K562 (cell line): ENCODE measurements around the gene RGS7BP. TPM values are rescaled to one million over a fixed set of nuclear protein-coding genes. Genes with fewer than 3 reads are reported as not detected.

Experiments used
- ATAC-seq: fragments of 200-7000 bp; cut with Tn5 transposase; 3 replicates; pipeline ENCODE4 v1.9.1; 2020; ENCODE audit warnings: moderate library complexity
- BruUV-seq: library from RNA; stranded (reverse); fragments of 400-500 nt; replicated peaks from 2 replicates; lab custom pipeline; 2021; lab: Mats Ljungman, UMichigan
- CTCF ChIA-PET: fragments of 300-600 bp; formaldehyde crosslinking; extraction: SDS; loops from one replicate; lab custom pipeline; 2021; ENCODE audit warnings: low intra/inter-chr PET ratio; lab: Yijun Ruan, JAX
- POLR2A ChIA-PET: fragments of 300-600, 350-650 bp; sonication (Branson Sonifier 250); formaldehyde crosslinking; extraction: SDS; loops from one replicate; lab custom pipeline; 2021; ENCODE audit warnings: antibody characterized with exemption, inconsistent platforms; lab: Yijun Ruan, JAX
- DNase-seq, 4 experiments: peaks; one replicate each; pipeline versions ENCODE4 v3.0.0 to v3.0.0-alpha.2; 2011 to 2018; ENCODE audit warnings: low spot score in 3 of 4, mixed read lengths in 3 of 4; ENCODE audit errors: extremely low read depth in 1 of 4
- FAIRE-seq: peaks from 2 replicates; lab custom pipeline; 2011; peaks lifted over from hg19 to GRCh38; lab: Jason Lieb, UNC
- H2AFZ ChIP-seq: 2 replicates; pipeline ENCODE4 v1.6.0; 2011; ENCODE audit warnings: low read depth, low read length, control low read depth, inconsistent platforms
- H3K27ac ChIP-seq: fragments of 200-600 bp; 3 replicates; pipeline ENCODE4 v1.8.0; 2011; ENCODE audit warnings: low read depth, mild to moderate bottlenecking, control low read depth, inconsistent platforms, low read length, moderate library complexity, mixed read lengths; ENCODE audit errors: extremely low read depth
- H3K27me3 ChIP-seq, 2 experiments: fragments of 300-600 bp in 1 of 2; 2 replicates in 1 of 2; 3 replicates in 1 of 2; pipeline versions ENCODE4 v1.6.0 to v1.8.0; 2011; ENCODE audit warnings: inconsistent platforms in 2 of 2, low read length in 2 of 2, mild to moderate bottlenecking in 1 of 2, mixed read lengths in 1 of 2, moderate library complexity in 1 of 2; ENCODE audit not compliant: control insufficient read depth in 2 of 2, insufficient read depth in 2 of 2
- H3K36me3 ChIP-seq: fragments of 300-600 bp; 3 replicates; pipeline ENCODE4 v1.8.0; 2011; ENCODE audit warnings: mild to moderate bottlenecking, low read length, inconsistent platforms; ENCODE audit not compliant: control insufficient read depth, insufficient read depth
- H3K4me1 ChIP-seq, 2 experiments: fragments of 200-600 bp in 1 of 2; replicated peaks in 1 of 2; 2 replicates in 1 of 2; 3 replicates in 1 of 2; pipeline versions ENCODE4 v1.5.1 to v1.8.0; 2011; ENCODE audit warnings: inconsistent platforms in 2 of 2, low read length in 2 of 2, mild to moderate bottlenecking in 1 of 2, mixed read lengths in 1 of 2, moderate library complexity in 1 of 2; ENCODE audit not compliant: control insufficient read depth in 2 of 2, insufficient read depth in 2 of 2
- H3K4me2 ChIP-seq: 2 replicates; pipeline ENCODE4 v1.6.1; 2011; ENCODE audit warnings: low read length, control low read depth, inconsistent platforms, mixed read lengths; ENCODE audit not compliant: insufficient read depth
- H3K4me3 ChIP-seq: fragments of 200-600 bp; sonication (generic), shearing (Covaris generic); 2 replicates; pipeline ENCODE4 v1.5.1; 2016; ENCODE audit warnings: control low read depth, inconsistent platforms
- H3K79me2 ChIP-seq: fragments of 200-600 bp; 3 replicates; pipeline ENCODE4 v1.8.0; 2011; ENCODE audit warnings: low read length, inconsistent platforms; ENCODE audit not compliant: control insufficient read depth, insufficient read depth
- H3K9ac ChIP-seq, 2 experiments: 2 replicates each; pipeline versions ENCODE4 v1.6.0 to v1.6.1; 2011; ENCODE audit warnings: low read depth in 2 of 2, low read length in 2 of 2, control low read depth in 1 of 2, inconsistent platforms in 1 of 2, mild to moderate bottlenecking in 1 of 2, mixed read lengths in 1 of 2; ENCODE audit not compliant: insufficient read depth in 1 of 2
- H3K9me1 ChIP-seq: one replicate; pipeline ENCODE4 v1.6.0; 2011; ENCODE audit warnings: inconsistent platforms, mild to moderate bottlenecking, low read length, moderate library complexity; ENCODE audit not compliant: control insufficient read depth, insufficient read depth
- H3K9me3 ChIP-seq: replicated peaks from 2 replicates; pipeline ENCODE4 v1.5.1; 2011; ENCODE audit warnings: low read depth, low read length, inconsistent platforms; ENCODE audit not compliant: control insufficient read depth, insufficient read depth
- H4K20me1 ChIP-seq: replicated peaks from 2 replicates; pipeline ENCODE4 v1.6.1; 2011; ENCODE audit warnings: low read length, inconsistent platforms, mixed read lengths; ENCODE audit not compliant: control insufficient read depth, insufficient read depth
- EP300 ChIP-seq: IDR thresholded peaks from 2 replicates; pipeline ENCODE4 v1.6.1; 2012; ENCODE audit warnings: low read length, improper control_type of control experiment
- RAD21 ChIP-seq, 2 experiments: fragments of 250-450 bp in 1 of 2; fragments of 450-650 bp in 1 of 2; sonication (Bioruptor Pico) in 1 of 2; formaldehyde crosslinking in 1 of 2; IDR thresholded peaks in 1 of 2; conservative IDR thresholded peaks in 1 of 2; 2 replicates each; pipeline versions ENCODE4 v1.4.0 to v1.8.0; 2020 to 2022; ENCODE audit warnings: mild to moderate bottlenecking in 2 of 2, moderate library complexity in 1 of 2
- SMC3 ChIP-seq: conservative IDR thresholded peaks from 2 replicates; pipeline ENCODE4 v1.6.1; 2011; ENCODE audit warnings: low read depth, low read length, improper control_type of control experiment; ENCODE audit not compliant: insufficient read depth
- ZNF311 ChIP-seq: fragments of 250-450 bp; sonication (Bioruptor Pico); IDR thresholded peaks from 2 replicates; pipeline ENCODE4 v1.4.0; 2020; ENCODE audit warnings: mild to moderate bottlenecking, moderate library complexity
- WGBS: fragments of 100-300 bp; shearing (Covaris generic); methylation state at CpG from one replicate; pipeline ENCODE4 v1.1.6; 2016; ENCODE audit warnings: low coverage, mixed read lengths; ENCODE audit not compliant: insufficient coverage; ENCODE audit errors: missing lambda C conversion rate; 5-methylcytosine and 5-hydroxymethylcytosine counted together
- in situ Hi-C: fragments of 300-500 bp; cut with MboI; formaldehyde crosslinking; loops from 4 replicates; pipeline ENCODE4 v1.15.0; 2018; ENCODE audit warnings: inconsistent platforms, mixed read lengths
- intact Hi-C: fragments of 100-400 bp; cut with micrococcal nuclease; formaldehyde crosslinking; loops from 2 replicates; pipeline ENCODE4 v1.14.2; 2022
- polyA plus RNA-seq, 8 experiments: library from polyadenylated mRNA; depleted of rRNA in 4 of 8; stranded (reverse) in 5 of 8; unstranded in 3 of 8; fragments of >200 nt; fragmentation: Nextera tagmentation in 2 of 8; fragmentation: Illumina TruSeq in 1 of 8; extraction: Ambion mirVana in 2 of 8; extraction: Trizol in 1 of 8; gene quantifications; 2 replicates each; pipeline versions ENCODE4 v1.2.1 to v1.2.3, GENCODE V29; 2011 to 2014; ENCODE audit warnings: inconsistent platforms in 1 of 8, missing spikeins in 1 of 8
- total RNA-seq, 7 experiments: library from RNA; depleted of rRNA in 6 of 7; stranded (reverse); fragments of >200 nt in 6 of 7; fragmentation: Illumina TruSeq in 2 of 7; extraction: Trizol in 2 of 7; gene quantifications; 2 replicates each; pipeline versions ENCODE4 v1.2.1 to v1.2.3, GENCODE V29; 2011 to 2021; ENCODE audit warnings: low replicate concordance in 1 of 7
- TF ChIP-seq, protein P1 (sequence below): fragments of 450-650 bp; formaldehyde crosslinking; IDR thresholded peaks from 2 replicates; pipeline ENCODE4 v1.4.0; 2020; ENCODE audit warnings: mild to moderate bottlenecking, moderate library complexity
- TF ChIP-seq, protein P2 (sequence below), 3 experiments: IDR thresholded peaks in 2 of 3; conservative IDR thresholded peaks in 1 of 3; 2 replicates each; pipeline ENCODE4 v1.5.1; 2011 to 2012; ENCODE audit warnings: low read length in 3 of 3, mild to moderate bottlenecking in 3 of 3, control low read depth in 2 of 3, improper control_type of control experiment in 1 of 3, inconsistent platforms in 1 of 3, low read depth in 1 of 3, mixed read lengths in 1 of 3, moderate library complexity in 1 of 3; ENCODE audit not compliant: insufficient read depth in 2 of 3
- TF ChIP-seq, protein P3 (sequence below), 2 experiments: fragments of 450-650 bp; formaldehyde crosslinking in 1 of 2; IDR thresholded peaks; 2 replicates each; pipeline versions ENCODE4 v1.4.0 to v1.6.1; 2014 to 2020; ENCODE audit warnings: mild to moderate bottlenecking in 2 of 2, borderline replicate concordance in 1 of 2, low read depth in 1 of 2

Gene RGS7BP
- total and polyA plus RNA-seq, 9 of the 15 experiments (the other 6 are each of a cell fraction or from before 2014, with no cell fraction given), result not detected

DNA sequence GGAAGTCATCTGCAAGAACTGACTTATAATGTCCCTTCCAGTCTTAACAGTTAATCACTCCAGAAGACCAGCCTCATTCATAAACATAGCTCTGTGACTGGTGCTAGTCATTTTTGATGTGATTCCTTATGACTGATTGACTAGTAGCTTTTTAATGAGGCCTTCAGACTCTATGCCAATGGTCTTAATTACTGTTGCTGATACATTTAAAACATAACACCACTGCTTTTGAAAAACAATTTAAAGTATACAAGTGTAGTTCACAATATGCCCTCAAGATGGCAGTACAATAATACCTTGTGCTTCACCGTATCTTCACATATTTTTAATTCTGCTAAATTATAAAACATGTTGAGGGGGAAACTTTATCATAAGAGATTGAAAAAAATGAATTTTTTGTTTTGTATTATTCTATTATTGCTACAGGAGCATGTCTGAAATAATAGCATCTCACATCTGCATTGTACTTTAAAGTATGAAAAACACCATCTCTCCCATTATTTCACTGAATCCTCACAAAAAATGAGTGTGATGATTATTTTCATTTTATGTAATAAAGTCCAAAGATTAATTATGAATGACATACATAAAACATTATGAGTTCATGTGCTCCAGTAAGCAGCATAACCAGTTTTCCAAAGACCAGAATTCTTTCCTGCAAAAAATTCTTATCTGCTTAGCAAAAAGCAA, 129.3 kb downstream of the RGS7BP start:
- H3K4me2 ChIP-seq, result no peak overlapping the region
- H4K20me1 ChIP-seq, result no peaks in the 10 kb centered on the region
- H3K4me1 ChIP-seq, result peaks cover 0 to 7% of the 10 kb centered on the region in 2 experiments; a peak in 2 of 5 replicates
- peaks cover 0 to 6% of the 10 kb centered on the region in 2 experiments; a peak in 2 of 5 replicates for H3K27me3 ChIP-seq
- peak; percentile 42 for FAIRE-seq
- 0% methylated on average over 1 of the region's 1 CpG for WGBS
- ChIA-PET POLR2A (no interaction called here), CTCF (interaction anchor here (0.8 to 2.2 kb wide), 3 partner anchors 48 to 149 kb away, joined by 3 to 19 read pairs (median 3); no protein-coding TSS in a partner anchor)
- H3K79me2 ChIP-seq, result no peaks in the 10 kb centered on the region
- ATAC-seq, result no peak
- peak; percentile 18 to 37 (median 20) for DNase-seq
- no peak overlapping the region for H2AFZ ChIP-seq
- H3K9me3 ChIP-seq, result no peaks in the 10 kb centered on the region
- H3K9ac ChIP-seq, result no peak overlapping the region
- TF ChIP-seq RAD21 (CRISPR knock-in tag; conservative IDR thresholded peaks at IDR 0.05 in 1 of 2, IDR thresholded peaks at IDR 0.05 in 1 of 2), result peak; percentile 76 to 89
- TF ChIP-seq, protein P1, sequence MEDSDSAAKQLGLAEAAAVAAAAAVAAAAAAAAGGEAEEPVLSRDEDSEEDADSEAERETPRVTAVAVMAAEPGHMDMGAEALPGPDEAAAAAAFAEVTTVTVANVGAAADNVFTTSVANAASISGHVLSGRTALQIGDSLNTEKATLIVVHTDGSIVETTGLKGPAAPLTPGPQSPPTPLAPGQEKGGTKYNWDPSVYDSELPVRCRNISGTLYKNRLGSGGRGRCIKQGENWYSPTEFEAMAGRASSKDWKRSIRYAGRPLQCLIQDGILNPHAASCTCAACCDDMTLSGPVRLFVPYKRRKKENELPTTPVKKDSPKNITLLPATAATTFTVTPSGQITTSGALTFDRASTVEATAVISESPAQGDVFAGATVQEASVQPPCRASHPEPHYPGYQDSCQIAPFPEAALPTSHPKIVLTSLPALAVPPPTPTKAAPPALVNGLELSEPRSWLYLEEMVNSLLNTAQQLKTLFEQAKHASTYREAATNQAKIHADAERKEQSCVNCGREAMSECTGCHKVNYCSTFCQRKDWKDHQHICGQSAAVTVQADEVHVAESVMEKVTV (CRISPR knock-in tag), result peak; percentile 79
- peak; percentile 43; the same call in 1 of the 2 replicates for TF ChIP-seq SMC3
- no peak for TF ChIP-seq ZNF311 (CRISPR knock-in tag)
- TF ChIP-seq, protein P2, sequence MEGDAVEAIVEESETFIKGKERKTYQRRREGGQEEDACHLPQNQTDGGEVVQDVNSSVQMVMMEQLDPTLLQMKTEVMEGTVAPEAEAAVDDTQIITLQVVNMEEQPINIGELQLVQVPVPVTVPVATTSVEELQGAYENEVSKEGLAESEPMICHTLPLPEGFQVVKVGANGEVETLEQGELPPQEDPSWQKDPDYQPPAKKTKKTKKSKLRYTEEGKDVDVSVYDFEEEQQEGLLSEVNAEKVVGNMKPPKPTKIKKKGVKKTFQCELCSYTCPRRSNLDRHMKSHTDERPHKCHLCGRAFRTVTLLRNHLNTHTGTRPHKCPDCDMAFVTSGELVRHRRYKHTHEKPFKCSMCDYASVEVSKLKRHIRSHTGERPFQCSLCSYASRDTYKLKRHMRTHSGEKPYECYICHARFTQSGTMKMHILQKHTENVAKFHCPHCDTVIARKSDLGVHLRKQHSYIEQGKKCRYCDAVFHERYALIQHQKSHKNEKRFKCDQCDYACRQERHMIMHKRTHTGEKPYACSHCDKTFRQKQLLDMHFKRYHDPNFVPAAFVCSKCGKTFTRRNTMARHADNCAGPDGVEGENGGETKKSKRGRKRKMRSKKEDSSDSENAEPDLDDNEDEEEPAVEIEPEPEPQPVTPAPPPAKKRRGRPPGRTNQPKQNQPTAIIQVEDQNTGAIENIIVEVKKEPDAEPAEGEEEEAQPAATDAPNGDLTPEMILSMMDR (IDR thresholded peaks at IDR 0.05 in 2 of 3, conservative IDR thresholded peaks at IDR 0.05 in 1 of 3; ENCODE audit: insufficient read depth in 2 of 3, low read depth in 1 of 3, low read length in 3 of 3), result peak; percentile 46 to 78 (median 53); a peak in 5 of 6 replicates
- TF ChIP-seq, protein P3, sequence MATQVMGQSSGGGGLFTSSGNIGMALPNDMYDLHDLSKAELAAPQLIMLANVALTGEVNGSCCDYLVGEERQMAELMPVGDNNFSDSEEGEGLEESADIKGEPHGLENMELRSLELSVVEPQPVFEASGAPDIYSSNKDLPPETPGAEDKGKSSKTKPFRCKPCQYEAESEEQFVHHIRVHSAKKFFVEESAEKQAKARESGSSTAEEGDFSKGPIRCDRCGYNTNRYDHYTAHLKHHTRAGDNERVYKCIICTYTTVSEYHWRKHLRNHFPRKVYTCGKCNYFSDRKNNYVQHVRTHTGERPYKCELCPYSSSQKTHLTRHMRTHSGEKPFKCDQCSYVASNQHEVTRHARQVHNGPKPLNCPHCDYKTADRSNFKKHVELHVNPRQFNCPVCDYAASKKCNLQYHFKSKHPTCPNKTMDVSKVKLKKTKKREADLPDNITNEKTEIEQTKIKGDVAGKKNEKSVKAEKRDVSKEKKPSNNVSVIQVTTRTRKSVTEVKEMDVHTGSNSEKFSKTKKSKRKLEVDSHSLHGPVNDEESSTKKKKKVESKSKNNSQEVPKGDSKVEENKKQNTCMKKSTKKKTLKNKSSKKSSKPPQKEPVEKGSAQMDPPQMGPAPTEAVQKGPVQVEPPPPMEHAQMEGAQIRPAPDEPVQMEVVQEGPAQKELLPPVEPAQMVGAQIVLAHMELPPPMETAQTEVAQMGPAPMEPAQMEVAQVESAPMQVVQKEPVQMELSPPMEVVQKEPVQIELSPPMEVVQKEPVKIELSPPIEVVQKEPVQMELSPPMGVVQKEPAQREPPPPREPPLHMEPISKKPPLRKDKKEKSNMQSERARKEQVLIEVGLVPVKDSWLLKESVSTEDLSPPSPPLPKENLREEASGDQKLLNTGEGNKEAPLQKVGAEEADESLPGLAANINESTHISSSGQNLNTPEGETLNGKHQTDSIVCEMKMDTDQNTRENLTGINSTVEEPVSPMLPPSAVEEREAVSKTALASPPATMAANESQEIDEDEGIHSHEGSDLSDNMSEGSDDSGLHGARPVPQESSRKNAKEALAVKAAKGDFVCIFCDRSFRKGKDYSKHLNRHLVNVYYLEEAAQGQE (IDR thresholded peaks at IDR 0.05; ENCODE audit: borderline replicate concordance), result peak; percentile 52; the same call in 1 of the 2 replicates
- TF ChIP-seq, protein P3 (CRISPR knock-in tag; IDR thresholded peaks at IDR 0.05; ENCODE audit: low read depth), result no peak
- TF ChIP-seq EP300, result no peak
- BruUV-seq, result no TSS peak
- intact Hi-C loops (loop anchor here (1.0 to 10.0 kb wide), 4 partner anchors 47 to 848 kb away; no protein-coding TSS in a partner anchor), in situ Hi-C loops (loop anchor here (5.0 to 25.0 kb wide), 2 partner anchors 142 to 852 kb away; partner anchors contain the start of gene ADAMTS6)
- H3K9me1 ChIP-seq, result no peaks in the 10 kb centered on the region
- H3K4me3 ChIP-seq, result no peak overlapping the region
- no peak overlapping the region for H3K27ac ChIP-seq
- no peaks in the 10 kb centered on the region for H3K36me3 ChIP-seq
